HCT116 (cell line): Measurements from ENCODE around the gene RREB1. TPM values are rescaled to one million over a fixed set of nuclear protein-coding genes. Genes with fewer than 3 reads are reported as not detected.

Source experiments
- ATAC-seq: fragments of 200-7000 bp; cut with Tn5 transposase; 2 replicates; pipeline ENCODE4 v1.9.1; 2020; ENCODE audit warnings: mild to moderate bottlenecking, moderate library complexity
- BruUV-seq: library from RNA; stranded (reverse); fragments of 400-500 nt; replicated peaks from 2 replicates; lab custom pipeline; 2021; lab: Mats Ljungman, UMichigan
- CTCF ChIA-PET: fragments of 300-600 bp; sonication (Branson Sonifier 250); formaldehyde crosslinking; loops from one replicate; lab custom pipeline; 2021; ENCODE audit warnings: antibody characterized with exemption; lab: Charles Lee
- POLR2A ChIA-PET: fragments of 300-600, 350-600 bp; sonication (Branson Sonifier 250); formaldehyde crosslinking; loops from one replicate; lab custom pipeline; 2021; ENCODE audit warnings: antibody characterized with exemption; lab: Charles Lee
- RAD21 ChIA-PET, 2 experiments: fragments of 300-600 bp; sonication (Branson Sonifier 250); formaldehyde crosslinking; loops; one replicate each; lab custom pipeline; 2023; ENCODE audit warnings: low total read pairs in 2 of 2; ENCODE audit not compliant: uncharacterized antibody in 2 of 2, unreplicated experiment in 2 of 2, low non-redundant PET in 1 of 2; lab: Charles Lee
- DNase-seq: peaks from one replicate; pipeline ENCODE4 v3.0.0-alpha.2; 2010; ENCODE audit warnings: low read depth, low spot score
- H2AFZ ChIP-seq: fragments of 200-600 bp; shearing (Covaris generic), sonication (generic); 2 replicates; pipeline ENCODE4 v1.6.1; 2017; ENCODE audit warnings: low read depth, mixed run types, mixed read lengths, antibody characterized with exemption, low read length; ENCODE audit not compliant: poor library complexity, severe bottlenecking
- H3K27ac ChIP-seq: 2 replicates; pipeline ENCODE4 v1.5.1; 2012; ENCODE audit warnings: low read depth, low read length
- H3K27me3 ChIP-seq: fragments of 200-600 bp; sonication (generic); 2 replicates; pipeline ENCODE4 v1.6.1; 2016; ENCODE audit warnings: mixed run types, low read length, mixed read lengths; ENCODE audit not compliant: insufficient read depth
- H3K36me3 ChIP-seq, 2 experiments: fragments of 200-500 bp in 1 of 2; fragments of 200-600 bp in 1 of 2; sonication (Bioruptor generic) in 1 of 2; sonication (generic) in 1 of 2; 2 replicates each; pipeline versions ENCODE4 v1.5.1 to v1.6.1; 2014 to 2016; ENCODE audit warnings: low read length in 2 of 2, inconsistent platforms in 1 of 2, mixed read lengths in 1 of 2, mixed run types in 1 of 2; ENCODE audit not compliant: insufficient read depth in 2 of 2, control insufficient read depth in 1 of 2
- H3K4me1 ChIP-seq, 2 experiments: fragments of 200-600 bp in 1 of 2; sonication (generic) in 1 of 2; 2 replicates each; pipeline versions ENCODE4 v1.5.1 to v1.6.1; 2012 to 2017; ENCODE audit warnings: low read length in 2 of 2, inconsistent platforms in 1 of 2, mild to moderate bottlenecking in 1 of 2, mixed read lengths in 1 of 2, mixed run types in 1 of 2, moderate library complexity in 1 of 2; ENCODE audit not compliant: insufficient read depth in 2 of 2, control insufficient read depth in 1 of 2
- H3K4me2 ChIP-seq: fragments of 200-600 bp; sonication (generic); 2 replicates; pipeline ENCODE4 v1.6.1; 2017; ENCODE audit warnings: mixed run types, low read length, mixed read lengths
- H3K4me3 ChIP-seq, 2 experiments: fragments of 200-600 bp in 1 of 2; sonication (generic) in 1 of 2; replicated peaks in 1 of 2; 2 replicates each; pipeline ENCODE4 v1.5.1; 2011 to 2016; ENCODE audit warnings: low read length in 2 of 2, control low read depth in 1 of 2, low read depth in 1 of 2, mild to moderate bottlenecking in 1 of 2, mixed read lengths in 1 of 2, mixed run types in 1 of 2
- H3K79me2 ChIP-seq: fragments of 200-600 bp; sonication (generic); 2 replicates; pipeline ENCODE4 v1.6.1; 2017; ENCODE audit warnings: mild to moderate bottlenecking, mixed run types, low read length, moderate library complexity, mixed read lengths; ENCODE audit not compliant: insufficient read depth
- H3K9ac ChIP-seq: fragments of 200-600 bp; sonication (generic); 2 replicates; pipeline ENCODE4 v1.6.1; 2016; ENCODE audit warnings: low read length, mixed read lengths
- H3K9me2 ChIP-seq: fragments of 200-600 bp; sonication (generic), shearing (Covaris generic); 2 replicates; pipeline ENCODE4 v1.6.1; 2017; ENCODE audit warnings: mixed run types, mild to moderate bottlenecking, moderate library complexity; ENCODE audit not compliant: insufficient read depth
- H3K9me3 ChIP-seq, 2 experiments: fragments of 200-500 bp in 1 of 2; fragments of 200-600 bp in 1 of 2; sonication (Bioruptor generic) in 1 of 2; sonication (generic) in 1 of 2; 2 replicates each; pipeline ENCODE4 v1.6.1; 2014 to 2017; ENCODE audit warnings: low read length in 2 of 2, mixed read lengths in 2 of 2, inconsistent platforms in 1 of 2, low read depth in 1 of 2, mild to moderate bottlenecking in 1 of 2, mixed run types in 1 of 2, moderate library complexity in 1 of 2; ENCODE audit not compliant: control insufficient read depth in 1 of 2, insufficient read depth in 1 of 2
- H4K20me1 ChIP-seq: fragments of 200-600 bp; sonication (generic), shearing (Covaris generic); 2 replicates; pipeline ENCODE4 v1.6.1; 2017; ENCODE audit warnings: mixed run types, mild to moderate bottlenecking, moderate library complexity; ENCODE audit not compliant: insufficient read depth
- CBX3 ChIP-seq: IDR thresholded peaks from 2 replicates; pipeline ENCODE4 v1.6.1; 2012; ENCODE audit warnings: low read depth
- CEBPB ChIP-seq: IDR thresholded peaks from 2 replicates; pipeline ENCODE4 v1.6.1; 2012; ENCODE audit warnings: low read depth
- EGR1 ChIP-seq: IDR thresholded peaks from 2 replicates; pipeline ENCODE4 v1.6.1; 2012; ENCODE audit warnings: low read depth
- EZH2 ChIP-seq: fragments of 200-600 bp; sonication (generic); IDR thresholded peaks from 2 replicates; pipeline ENCODE4 v1.6.1; 2017; ENCODE audit warnings: antibody characterized with exemption, mixed run types
- FOSL1 ChIP-seq: IDR thresholded peaks from 2 replicates; pipeline ENCODE4 v1.6.1; 2012; ENCODE audit warnings: low read depth
- POLR2A ChIP-seq: IDR thresholded peaks from 2 replicates; pipeline ENCODE4 v1.7.0; 2011; ENCODE audit warnings: borderline replicate concordance; ENCODE audit not compliant: insufficient read depth, insufficient read length; ENCODE audit errors: extremely low read depth
- POLR2AphosphoS5 ChIP-seq: IDR thresholded peaks from 2 replicates; pipeline ENCODE4 v1.6.1; 2011; ENCODE audit warnings: mild to moderate bottlenecking, low read depth, low read length, moderate library complexity
- RAD21 ChIP-seq: IDR thresholded peaks from 2 replicates; pipeline ENCODE4 v1.6.1; 2012; ENCODE audit warnings: low read depth, mild to moderate bottlenecking
- SIN3A ChIP-seq: IDR thresholded peaks from 2 replicates; pipeline ENCODE4 v1.6.1; 2012; ENCODE audit warnings: low read depth
- SP1 ChIP-seq: IDR thresholded peaks from 2 replicates; pipeline ENCODE4 v1.6.1; 2012; ENCODE audit warnings: low read depth
- SRF ChIP-seq: IDR thresholded peaks from 2 replicates; pipeline ENCODE4 v1.6.1; 2012; ENCODE audit warnings: low read depth
- ZFX ChIP-seq: fragments of 450-650 bp; IDR thresholded peaks from 2 replicates; pipeline ENCODE4 v1.6.1; 2017
- intact Hi-C: fragments of 100-400 bp; cut with micrococcal nuclease; formaldehyde crosslinking; loops from 2 replicates; pipeline ENCODE4 v1.10.0; 2022
- total RNA-seq: library from RNA; stranded (reverse); gene quantifications from one replicate; pipeline ENCODE4 v1.2.1, GENCODE V29; 2021; ENCODE audit not compliant: unreplicated experiment
- TF ChIP-seq, protein P1 (sequence below): IDR thresholded peaks from 2 replicates; pipeline ENCODE4 v1.6.1; 2011; ENCODE audit warnings: mild to moderate bottlenecking, low read length, moderate library complexity; ENCODE audit not compliant: insufficient replicate concordance; ENCODE audit errors: extremely low read depth
- TF ChIP-seq, protein P2 (sequence below), 3 experiments: fragments of 200-600 bp in 1 of 3; sonication (generic) in 1 of 3; IDR thresholded peaks in 2 of 3; conservative IDR thresholded peaks in 1 of 3; 2 replicates each; pipeline ENCODE4 v1.5.1; 2012 to 2017; ENCODE audit warnings: low read depth in 2 of 3, low read length in 2 of 3, antibody characterized with exemption in 1 of 3, borderline replicate concordance in 1 of 3, control low read depth in 1 of 3, mild to moderate bottlenecking in 1 of 3, mixed read lengths in 1 of 3, mixed run types in 1 of 3, moderate library complexity in 1 of 3; ENCODE audit not compliant: insufficient read depth in 1 of 3
- TF ChIP-seq, protein P3 (sequence below): IDR thresholded peaks from 2 replicates; pipeline ENCODE4 v1.6.1; 2012

The RREB1 gene
- total RNA-seq, 1 experiment from 2014 or later, result 47.9 TPM

- ChIA-PET POLR2A (no interaction called here), CTCF (no interaction called here)
- intact Hi-C loops, result no loop called here
These were observed 89.0 kb downstream of the RREB1 start for GRCh38 chr6:7196685-7197283.

GRCh38 chr6:7197747-7198146 is 90.0 kb downstream of the RREB1 start:
- ChIA-PET POLR2A (no interaction called here), CTCF (no interaction called here), RAD21 (no interaction called here)
- BruUV-seq, result no TSS peak
- H4K20me1 ChIP-seq, result no peaks in the 10 kb centered on the region
- no peaks in the 10 kb centered on the region for H3K9me2 ChIP-seq
- H3K9me3 ChIP-seq, result no peaks in the 10 kb centered on the region
- H3K9ac ChIP-seq, result no peak overlapping the region
- intact Hi-C loops, result no loop called here
- H3K36me3 ChIP-seq, result no peaks in the 10 kb centered on the region
- no peaks in the 10 kb centered on the region for H3K27me3 ChIP-seq
- ATAC-seq (no peak), DNase-seq (no peak)
- no peak overlapping the region for H3K27ac ChIP-seq
- no peaks in the 10 kb centered on the region; a peak in 1 of 4 replicates for H3K4me1 ChIP-seq
- H2AFZ ChIP-seq, result no peak overlapping the region
- H3K79me2 ChIP-seq, result peaks cover 4% of the 10 kb centered on the region; the same call in 1 of the 2 replicates
- no peak overlapping the region for H3K4me3 ChIP-seq
- no peak overlapping the region for H3K4me2 ChIP-seq
- TF ChIP-seq POLR2A (no peak), SP1 (no peak), SRF (no peak), POLR2AphosphoS5 (no peak), FOSL1 (no peak), EGR1 (no peak), CBX3 (no peak), CEBPB (no peak)
- TF ChIP-seq, protein P1, sequence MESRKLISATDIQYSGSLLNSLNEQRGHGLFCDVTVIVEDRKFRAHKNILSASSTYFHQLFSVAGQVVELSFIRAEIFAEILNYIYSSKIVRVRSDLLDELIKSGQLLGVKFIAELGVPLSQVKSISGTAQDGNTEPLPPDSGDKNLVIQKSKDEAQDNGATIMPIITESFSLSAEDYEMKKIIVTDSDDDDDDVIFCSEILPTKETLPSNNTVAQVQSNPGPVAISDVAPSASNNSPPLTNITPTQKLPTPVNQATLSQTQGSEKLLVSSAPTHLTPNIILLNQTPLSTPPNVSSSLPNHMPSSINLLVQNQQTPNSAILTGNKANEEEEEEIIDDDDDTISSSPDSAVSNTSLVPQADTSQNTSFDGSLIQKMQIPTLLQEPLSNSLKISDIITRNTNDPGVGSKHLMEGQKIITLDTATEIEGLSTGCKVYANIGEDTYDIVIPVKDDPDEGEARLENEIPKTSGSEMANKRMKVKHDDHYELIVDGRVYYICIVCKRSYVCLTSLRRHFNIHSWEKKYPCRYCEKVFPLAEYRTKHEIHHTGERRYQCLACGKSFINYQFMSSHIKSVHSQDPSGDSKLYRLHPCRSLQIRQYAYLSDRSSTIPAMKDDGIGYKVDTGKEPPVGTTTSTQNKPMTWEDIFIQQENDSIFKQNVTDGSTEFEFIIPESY, result no peak
- TF ChIP-seq, protein P2, sequence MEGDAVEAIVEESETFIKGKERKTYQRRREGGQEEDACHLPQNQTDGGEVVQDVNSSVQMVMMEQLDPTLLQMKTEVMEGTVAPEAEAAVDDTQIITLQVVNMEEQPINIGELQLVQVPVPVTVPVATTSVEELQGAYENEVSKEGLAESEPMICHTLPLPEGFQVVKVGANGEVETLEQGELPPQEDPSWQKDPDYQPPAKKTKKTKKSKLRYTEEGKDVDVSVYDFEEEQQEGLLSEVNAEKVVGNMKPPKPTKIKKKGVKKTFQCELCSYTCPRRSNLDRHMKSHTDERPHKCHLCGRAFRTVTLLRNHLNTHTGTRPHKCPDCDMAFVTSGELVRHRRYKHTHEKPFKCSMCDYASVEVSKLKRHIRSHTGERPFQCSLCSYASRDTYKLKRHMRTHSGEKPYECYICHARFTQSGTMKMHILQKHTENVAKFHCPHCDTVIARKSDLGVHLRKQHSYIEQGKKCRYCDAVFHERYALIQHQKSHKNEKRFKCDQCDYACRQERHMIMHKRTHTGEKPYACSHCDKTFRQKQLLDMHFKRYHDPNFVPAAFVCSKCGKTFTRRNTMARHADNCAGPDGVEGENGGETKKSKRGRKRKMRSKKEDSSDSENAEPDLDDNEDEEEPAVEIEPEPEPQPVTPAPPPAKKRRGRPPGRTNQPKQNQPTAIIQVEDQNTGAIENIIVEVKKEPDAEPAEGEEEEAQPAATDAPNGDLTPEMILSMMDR (IDR thresholded peaks at IDR 0.05 in 2 of 3, conservative IDR thresholded peaks at IDR 0.05 in 1 of 3; ENCODE audit: borderline replicate concordance in 1 of 3, insufficient read depth in 1 of 3, low read depth in 2 of 3, low read length in 2 of 3), result no peak

More at GRCh38 chr6:7196685-7197283, 89.0 kb downstream of the RREB1 start:
- no peaks in the 10 kb centered on the region for H3K9me3 ChIP-seq
- no peak overlapping the region for H3K9ac ChIP-seq
- H3K9me2 ChIP-seq, result no peaks in the 10 kb centered on the region
- no peak overlapping the region for H3K4me2 ChIP-seq
- H3K4me3 ChIP-seq, result no peak overlapping the region
- H3K36me3 ChIP-seq, result no peaks in the 10 kb centered on the region
- TF ChIP-seq, protein P3, sequence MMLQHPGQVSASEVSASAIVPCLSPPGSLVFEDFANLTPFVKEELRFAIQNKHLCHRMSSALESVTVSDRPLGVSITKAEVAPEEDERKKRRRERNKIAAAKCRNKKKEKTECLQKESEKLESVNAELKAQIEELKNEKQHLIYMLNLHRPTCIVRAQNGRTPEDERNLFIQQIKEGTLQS, result no peak
- TF ChIP-seq RAD21 (no peak), EZH2 (no peak), SIN3A (no peak), SP1 (no peak), ZFX (no peak)
- DNase-seq (no peak), ATAC-seq (no peak)
- no peaks in the 10 kb centered on the region for H4K20me1 ChIP-seq
- peaks cover 4% of the 10 kb centered on the region; the same call in 1 of the 2 replicates for H3K79me2 ChIP-seq
- RAD21 ChIA-PET, result no interaction called here
- H3K4me1 ChIP-seq, result no peaks in the 10 kb centered on the region; a peak in 1 of 4 replicates
- no peak overlapping the region for H2AFZ ChIP-seq
- BruUV-seq, result no TSS peak
- no peak overlapping the region for H3K27ac ChIP-seq
- H3K27me3 ChIP-seq, result no peaks in the 10 kb centered on the region
